A549 (cell line): ENCODE results near the gene ALDH3B1. TPM values are rescaled to one million over a fixed set of nuclear protein-coding genes. Genes with fewer than 3 reads are reported as not detected.
"Not testable (repeated sequence)": the region's sequence is repeated elsewhere in the genome, so short reads cannot be mapped to it uniquely, and the experiment has no call there.

Experiments
- ATAC-seq, 2 experiments: fragments of 200-7000 bp in 1 of 2; fragments of >200 bp in 1 of 2; cut with Nextera tagmentation in 1 of 2; cut with Tn5 transposase in 1 of 2; 3 replicates each; pipeline versions ENCODE4 v1.8.0 to v1.9.1; 2018 to 2020; ENCODE audit warnings: mild to moderate bottlenecking in 1 of 2, moderate library complexity in 1 of 2
- CTCF ChIA-PET: fragments of 300-600 bp; sonication (Branson Sonifier 250); formaldehyde crosslinking; extraction: SDS; loops from one replicate; lab custom pipeline; 2021; ENCODE audit warnings: antibody characterized with exemption, inconsistent platforms; lab: Yijun Ruan, JAX
- POLR2A ChIA-PET: fragments of 350-600 bp; formaldehyde crosslinking; extraction: SDS; loops from one replicate; lab custom pipeline; 2021; ENCODE audit warnings: antibody characterized with exemption, inconsistent platforms; lab: Yijun Ruan, JAX
- DNase-seq, 2 experiments: peaks; one replicate each; pipeline versions ENCODE4 v3.0.0 to v3.0.0-alpha.2; 2011 to 2016; ENCODE audit warnings: low read depth in 1 of 2, low spot score in 1 of 2
- FAIRE-seq: peaks from 2 replicates; lab custom pipeline; 2011; peaks lifted over from hg19 to GRCh38; lab: Jason Lieb, UNC
- H3K27ac ChIP-seq, 2 experiments: fragments of >200 bp; sonication (Bioruptor Twin); formaldehyde crosslinking; 3 replicates each; pipeline ENCODE4 v1.5.1; 2016 to 2017
- H3K4me1 ChIP-seq: fragments of >200 bp; sonication (Bioruptor Twin); formaldehyde crosslinking; 3 replicates; pipeline ENCODE4 v1.6.1; 2016
- H3K4me2 ChIP-seq: fragments of >200 bp; sonication (Bioruptor Twin); formaldehyde crosslinking; 3 replicates; pipeline ENCODE4 v1.6.1; 2016
- H3K4me3 ChIP-seq: fragments of >200 bp; sonication (Bioruptor Twin); formaldehyde crosslinking; 3 replicates; pipeline ENCODE4 v1.5.1; 2016
- H3K9me3 ChIP-seq: fragments of >200 bp; sonication (Bioruptor Twin); formaldehyde crosslinking; 3 replicates; pipeline ENCODE4 v1.6.1; 2016
- ESRRA ChIP-seq: fragments of 150-350 bp; IDR thresholded peaks from 2 replicates; pipeline ENCODE4 v1.6.1; 2014; ENCODE audit warnings: mild to moderate bottlenecking, low read length, borderline replicate concordance
- JUN ChIP-seq, 2 experiments: fragments of >200 bp; sonication (Bioruptor Twin); formaldehyde crosslinking; IDR thresholded peaks; 2 replicates in 1 of 2; 3 replicates in 1 of 2; pipeline ENCODE4 v1.6.1; 2016 to 2017
- KDM1A ChIP-seq: fragments of 200-600 bp; sonication (generic); IDR thresholded peaks from 2 replicates; pipeline ENCODE4 v1.6.1; 2016; ENCODE audit warnings: low read depth, mild to moderate bottlenecking
- NPAS2 ChIP-seq: fragments of 250-450 bp; sonication (Bioruptor Pico); IDR thresholded peaks from 2 replicates; pipeline ENCODE4 v1.8.0; 2022; ENCODE audit warnings: mild to moderate bottlenecking, moderate library complexity, borderline replicate concordance
- PHF8 ChIP-seq: fragments of 200-600 bp; sonication (generic); IDR thresholded peaks from 2 replicates; pipeline ENCODE4 v1.6.1; 2016; ENCODE audit warnings: low read depth, mild to moderate bottlenecking, antibody characterized with exemption, moderate library complexity, borderline replicate concordance
- POLR2AphosphoS2 ChIP-seq: conservative IDR thresholded peaks from 2 replicates; pipeline ENCODE4 v1.6.1; 2012; ENCODE audit warnings: low read length, improper control_type of control experiment, inconsistent platforms
- RAD21 ChIP-seq, 2 experiments: fragments of >200 bp in 1 of 2; sonication (Bioruptor Twin) in 1 of 2; formaldehyde crosslinking in 1 of 2; IDR thresholded peaks in 1 of 2; conservative IDR thresholded peaks in 1 of 2; 2 replicates in 1 of 2; 3 replicates in 1 of 2; pipeline ENCODE4 v1.6.1; 2012 to 2018; ENCODE audit warnings: inconsistent platforms in 1 of 2
- SMC3 ChIP-seq: fragments of >200 bp; sonication (Bioruptor Twin); formaldehyde crosslinking; IDR thresholded peaks from 3 replicates; pipeline ENCODE4 v1.6.1; 2018; ENCODE audit warnings: inconsistent platforms
- TFCP2L1 ChIP-seq: fragments of 250-450 bp; sonication (Bioruptor Pico); IDR thresholded peaks from 2 replicates; pipeline ENCODE4 v1.5.0; 2021; ENCODE audit warnings: mild to moderate bottlenecking
- TP53 ChIP-seq: fragments of 250-450 bp; sonication (Bioruptor Pico); IDR thresholded peaks from 2 replicates; pipeline ENCODE4 v1.5.0; 2021; ENCODE audit warnings: mild to moderate bottlenecking, moderate library complexity
- ZC3H11A ChIP-seq: fragments of 450-650 bp; IDR thresholded peaks from 2 replicates; pipeline ENCODE4 v1.6.1; 2014; ENCODE audit warnings: antibody characterized with exemption, mild to moderate bottlenecking
- ZFP36 ChIP-seq: fragments of 450-650 bp; IDR thresholded peaks from 2 replicates; pipeline ENCODE4 v1.6.1; 2014; ENCODE audit warnings: borderline replicate concordance; ENCODE audit not compliant: partially characterized antibody
- WGBS: methylation state at CpG from one replicate; pipeline ENCODE4 v1.1.6; 2017; ENCODE audit errors: missing lambda C conversion rate; 5-methylcytosine and 5-hydroxymethylcytosine counted together
- polyA plus RNA-seq, 4 experiments: library from polyadenylated mRNA; depleted of rRNA in 3 of 4; stranded (reverse); fragments of >200 nt; fragmentation: RNase III in 1 of 4; extraction: RNeasy Plus Mini Kit Qiagen cat#74134 plus additional on column Dnase treatment in 1 of 4; gene quantifications; 2 replicates in 3 of 4; 3 replicates in 1 of 4; pipeline ENCODE4 v1.2.3, GENCODE V29; 2011 to 2017
- TF ChIP-seq, protein P1 (sequence below): IDR thresholded peaks from 2 replicates; pipeline ENCODE4 v1.6.1; 2012; ENCODE audit warnings: low read depth, borderline replicate concordance
- TF ChIP-seq, protein P2 (sequence below): fragments of >200 bp; sonication (Bioruptor Twin); formaldehyde crosslinking; IDR thresholded peaks from 3 replicates; pipeline ENCODE4 v1.5.1; 2016
- TF ChIP-seq, protein P3 (sequence below): IDR thresholded peaks from 2 replicates; pipeline ENCODE4 v1.6.1; 2012

ALDH3B1 gene
- polyA plus RNA-seq, 2 of the 4 experiments (the other 2 are of a cell fraction), result 93.7 to 130 TPM

DNA sequence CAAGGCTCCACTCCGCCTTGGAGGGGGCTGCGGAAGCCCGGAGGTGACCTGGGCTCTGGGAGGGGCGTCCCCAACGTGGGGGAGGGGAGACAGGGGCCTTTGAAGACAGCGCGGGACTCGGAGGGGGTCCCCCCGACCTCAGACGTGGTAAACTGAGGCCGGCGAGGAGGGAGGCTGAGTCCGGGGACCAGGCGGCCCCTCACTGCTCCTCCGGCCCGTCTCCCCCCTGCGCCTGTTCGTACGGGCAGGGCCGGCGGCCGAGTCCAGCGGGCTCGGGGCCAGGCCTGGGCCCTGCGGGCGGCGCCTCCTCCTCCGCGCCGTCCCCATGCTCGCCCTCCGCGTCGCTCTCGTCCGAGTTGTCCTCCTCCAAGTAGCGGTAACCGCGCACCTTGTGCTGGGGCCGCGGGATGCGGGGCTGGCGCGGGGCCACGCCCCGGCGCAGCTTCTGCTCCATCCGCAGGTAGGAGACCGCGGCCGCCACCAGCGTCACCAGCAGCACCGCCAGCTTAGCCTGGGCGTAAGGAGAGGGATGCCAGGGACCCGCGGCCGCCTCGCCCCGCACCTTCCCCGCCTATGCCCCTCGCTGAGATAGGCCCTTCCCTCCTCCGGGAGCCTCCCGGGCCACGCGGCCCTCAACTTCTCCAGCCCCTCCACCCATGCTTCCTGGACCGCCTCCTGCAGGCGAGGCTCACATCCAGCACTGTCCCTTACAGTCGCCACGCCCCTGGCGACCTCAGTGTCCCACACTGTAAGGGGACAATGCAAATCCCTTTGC lies 18.6 kb upstream of the ALDH3B1 start:
- H3K4me3 ChIP-seq, H3K4me1 ChIP-seq, H3K27ac ChIP-seq, ATAC-seq, POLR2A ChIA-PET, DNase-seq, FAIRE-seq, CTCF ChIA-PET, H3K4me2 ChIP-seq, H3K9me3 ChIP-seq: not testable (repeated sequence)
- 93% methylated on average over 65 of the region's 70 CpGs for WGBS

DNA sequence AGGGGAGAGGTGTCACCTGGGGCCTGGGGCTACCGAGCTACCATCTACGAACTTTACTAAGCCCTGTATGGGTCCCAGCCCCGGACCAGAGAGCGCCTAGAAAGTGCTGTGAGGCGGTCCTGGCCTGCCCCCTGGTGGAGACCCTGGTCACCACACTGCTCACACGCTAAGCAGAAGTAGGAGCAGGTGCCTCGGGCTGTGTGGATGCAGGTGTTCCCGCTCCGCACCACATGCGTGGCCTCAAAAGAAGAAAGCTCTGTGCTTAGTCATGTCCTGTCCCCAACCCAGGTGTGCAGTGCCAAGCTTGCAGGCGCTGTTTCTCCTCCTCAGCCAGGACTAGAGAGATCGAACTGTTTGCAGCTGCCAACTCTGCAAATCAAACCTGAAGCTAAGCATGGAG lies 16.3 kb upstream of the ALDH3B1 start:
- not testable (repeated sequence) for ATAC-seq, H3K9me3 ChIP-seq, FAIRE-seq, H3K4me3 ChIP-seq, H3K27ac ChIP-seq, H3K4me2 ChIP-seq, DNase-seq
- WGBS, result 48% methylated on average over 10 of the region's 12 CpGs
- ChIA-PET POLR2A (interaction anchor here (1.0 kb wide), 1 partner anchor 20 kb away, joined by 5 read pairs; no protein-coding TSS in a partner anchor), CTCF (interaction anchor here (0.7 to 2.2 kb wide), 15 partner anchors 9 to 227 kb away, joined by 3 to 6 read pairs (median 3); partner anchors contain the start of genes ALDH3B1 and TCIRG1)
- peak; percentile 56 to 57; a peak in 4 of 5 replicates for TF ChIP-seq RAD21 (conservative IDR thresholded peaks at IDR 0.05 in 1 of 2, IDR thresholded peaks at IDR 0.05 in 1 of 2)
- TF ChIP-seq, protein P1, sequence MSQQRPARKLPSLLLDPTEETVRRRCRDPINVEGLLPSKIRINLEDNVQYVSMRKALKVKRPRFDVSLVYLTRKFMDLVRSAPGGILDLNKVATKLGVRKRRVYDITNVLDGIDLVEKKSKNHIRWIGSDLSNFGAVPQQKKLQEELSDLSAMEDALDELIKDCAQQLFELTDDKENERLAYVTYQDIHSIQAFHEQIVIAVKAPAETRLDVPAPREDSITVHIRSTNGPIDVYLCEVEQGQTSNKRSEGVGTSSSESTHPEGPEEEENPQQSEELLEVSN, result 0 out of 2 replicates have a peak, but pooled peaks have one; percentile 26
- TF ChIP-seq, protein P2, sequence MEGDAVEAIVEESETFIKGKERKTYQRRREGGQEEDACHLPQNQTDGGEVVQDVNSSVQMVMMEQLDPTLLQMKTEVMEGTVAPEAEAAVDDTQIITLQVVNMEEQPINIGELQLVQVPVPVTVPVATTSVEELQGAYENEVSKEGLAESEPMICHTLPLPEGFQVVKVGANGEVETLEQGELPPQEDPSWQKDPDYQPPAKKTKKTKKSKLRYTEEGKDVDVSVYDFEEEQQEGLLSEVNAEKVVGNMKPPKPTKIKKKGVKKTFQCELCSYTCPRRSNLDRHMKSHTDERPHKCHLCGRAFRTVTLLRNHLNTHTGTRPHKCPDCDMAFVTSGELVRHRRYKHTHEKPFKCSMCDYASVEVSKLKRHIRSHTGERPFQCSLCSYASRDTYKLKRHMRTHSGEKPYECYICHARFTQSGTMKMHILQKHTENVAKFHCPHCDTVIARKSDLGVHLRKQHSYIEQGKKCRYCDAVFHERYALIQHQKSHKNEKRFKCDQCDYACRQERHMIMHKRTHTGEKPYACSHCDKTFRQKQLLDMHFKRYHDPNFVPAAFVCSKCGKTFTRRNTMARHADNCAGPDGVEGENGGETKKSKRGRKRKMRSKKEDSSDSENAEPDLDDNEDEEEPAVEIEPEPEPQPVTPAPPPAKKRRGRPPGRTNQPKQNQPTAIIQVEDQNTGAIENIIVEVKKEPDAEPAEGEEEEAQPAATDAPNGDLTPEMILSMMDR, result peak; percentile 39; the same call in 2 of the 3 replicates
- peak; percentile 26; the same call in 1 of the 3 replicates for TF ChIP-seq SMC3
- H3K4me1 ChIP-seq, result peaks cover 13% of the 10 kb centered on the region

DNA sequence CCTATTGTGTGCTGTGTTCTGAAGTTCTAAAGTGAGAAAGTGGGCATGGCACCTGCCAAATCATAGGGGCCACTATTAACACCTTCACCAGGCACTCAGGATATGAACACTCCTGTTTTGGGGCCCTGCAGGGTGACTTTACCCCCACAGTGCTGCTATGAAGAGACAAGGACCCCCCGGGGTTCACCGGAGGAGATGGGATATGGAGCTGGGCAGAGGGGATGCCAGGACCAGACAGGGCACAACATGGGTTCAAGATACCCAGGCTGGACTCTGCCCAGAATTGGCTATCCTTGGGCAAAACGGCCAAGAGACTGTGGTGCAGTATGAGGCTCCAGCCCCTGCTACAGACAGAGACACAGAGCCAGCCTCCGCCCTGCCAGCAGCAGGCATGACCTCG lies 15.7 kb upstream of the ALDH3B1 start:
- not testable (repeated sequence) for ATAC-seq, H3K4me2 ChIP-seq, DNase-seq, H3K4me3 ChIP-seq, H3K27ac ChIP-seq, FAIRE-seq, H3K9me3 ChIP-seq
- 85% methylated on average over 2 of the region's 5 CpGs for WGBS
- peaks cover 13% of the 10 kb centered on the region for H3K4me1 ChIP-seq
- ChIA-PET CTCF (interaction anchor here (0.7 to 2.2 kb wide), 15 partner anchors 8 to 226 kb away, joined by 3 to 6 read pairs (median 3); partner anchors contain the start of genes ALDH3B1 and TCIRG1), POLR2A (interaction anchor here (1.0 kb wide), 1 partner anchor 20 kb away, joined by 5 read pairs; no protein-coding TSS in a partner anchor)

DNA sequence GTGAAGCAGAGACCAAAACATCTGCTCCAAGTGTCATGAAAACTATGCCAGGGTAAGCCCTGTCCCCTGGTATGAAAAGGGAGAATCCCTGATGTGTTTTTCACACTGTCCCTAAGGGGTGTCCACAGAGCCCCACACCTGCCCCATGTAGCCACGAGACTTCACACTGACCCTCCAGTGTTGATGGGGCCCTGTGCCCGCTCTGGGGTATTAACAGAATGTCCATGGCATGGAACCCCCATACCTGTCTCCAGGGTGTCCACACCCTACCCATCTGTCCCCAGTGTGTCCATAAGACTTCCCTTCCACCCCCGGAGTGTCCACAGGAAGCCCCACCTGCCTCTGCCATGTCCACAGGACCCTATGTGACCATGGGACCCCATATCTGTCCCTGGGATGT lies 15.0 kb upstream of the ALDH3B1 start:
- ATAC-seq, H3K4me2 ChIP-seq, H3K4me3 ChIP-seq, FAIRE-seq, H3K27ac ChIP-seq, DNase-seq, POLR2A ChIA-PET, CTCF ChIA-PET, H3K9me3 ChIP-seq: not testable (repeated sequence)
- 100% methylated on average over 3 of the region's 3 CpGs for WGBS
- peaks cover 13% of the 10 kb centered on the region for H3K4me1 ChIP-seq

DNA sequence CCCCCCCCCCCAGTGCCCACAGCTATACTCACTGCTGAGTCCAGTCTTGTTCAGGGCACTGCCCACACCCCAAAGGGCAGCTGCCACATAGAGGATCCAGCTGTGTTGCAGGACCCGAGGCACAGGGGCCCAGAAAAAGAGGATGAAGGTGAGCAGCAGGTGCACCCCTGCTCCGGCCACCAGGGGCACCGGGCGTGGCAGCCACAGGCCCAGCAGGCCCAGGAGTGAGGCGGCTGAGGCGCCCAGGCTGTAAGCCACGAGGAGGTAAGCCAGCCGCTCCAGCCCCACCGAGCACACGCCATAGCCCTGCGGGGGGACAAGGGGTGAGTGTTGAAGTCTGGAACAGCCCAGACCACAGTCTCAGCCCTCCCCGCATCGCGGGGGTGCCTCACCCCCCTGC lies 14.5 kb upstream of the ALDH3B1 start:
- H3K27ac ChIP-seq, ATAC-seq, H3K4me3 ChIP-seq, CTCF ChIA-PET, FAIRE-seq, DNase-seq, POLR2A ChIA-PET, H3K4me2 ChIP-seq, H3K9me3 ChIP-seq: not testable (repeated sequence)
- H3K4me1 ChIP-seq, result peaks cover 13% of the 10 kb centered on the region
- WGBS, result 79% methylated on average over 9 of the region's 14 CpGs

DNA sequence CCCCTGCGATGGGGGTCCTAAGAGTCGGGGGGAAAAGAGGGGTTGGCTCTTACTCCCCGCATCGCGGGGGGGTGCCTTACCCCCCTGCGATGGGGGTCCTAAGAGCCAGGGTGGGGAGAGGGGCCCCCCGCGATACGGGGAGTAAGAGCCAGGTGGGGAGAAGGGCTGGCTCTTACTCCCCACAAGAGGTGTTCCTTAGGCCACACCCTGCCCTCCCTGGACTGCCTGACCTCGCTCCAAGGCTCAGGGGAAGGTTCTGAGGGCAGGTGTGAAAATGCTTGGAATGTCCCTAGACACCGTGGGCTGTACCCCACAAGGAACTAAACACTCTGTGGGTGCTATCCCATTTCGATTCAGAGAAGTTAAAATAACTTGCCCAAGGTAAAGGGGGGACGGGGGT lies 14.1 kb upstream of the ALDH3B1 start:
- no peak overlapping the region for H3K4me3 ChIP-seq
- ChIA-PET POLR2A (interaction anchor here (1.4 kb wide), 1 partner anchor 15 kb away, joined by 5 read pairs; no protein-coding TSS in a partner anchor), CTCF (interaction anchor here (1.2 kb wide), 1 partner anchor 40 kb away, joined by 3 read pairs; no protein-coding TSS in a partner anchor)
- FAIRE-seq (no peak), ATAC-seq (no peak), DNase-seq (no peak)
- H3K4me2 ChIP-seq, result no peak overlapping the region
- 90% methylated on average over 7 of the region's 13 CpGs for WGBS
- H3K9me3 ChIP-seq, result no peaks in the 10 kb centered on the region
- H3K27ac ChIP-seq, result no peak overlapping the region
- peaks cover 13% of the 10 kb centered on the region for H3K4me1 ChIP-seq
- no peak for TF ChIP-seq PHF8
- TF ChIP-seq, protein P3, sequence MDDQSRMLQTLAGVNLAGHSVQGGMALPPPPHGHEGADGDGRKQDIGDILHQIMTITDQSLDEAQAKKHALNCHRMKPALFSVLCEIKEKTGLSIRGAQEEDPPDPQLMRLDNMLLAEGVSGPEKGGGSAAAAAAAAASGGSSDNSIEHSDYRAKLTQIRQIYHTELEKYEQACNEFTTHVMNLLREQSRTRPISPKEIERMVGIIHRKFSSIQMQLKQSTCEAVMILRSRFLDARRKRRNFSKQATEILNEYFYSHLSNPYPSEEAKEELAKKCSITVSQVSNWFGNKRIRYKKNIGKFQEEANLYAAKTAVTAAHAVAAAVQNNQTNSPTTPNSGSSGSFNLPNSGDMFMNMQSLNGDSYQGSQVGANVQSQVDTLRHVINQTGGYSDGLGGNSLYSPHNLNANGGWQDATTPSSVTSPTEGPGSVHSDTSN, result no peak
- TF ChIP-seq NPAS2 (CRISPR knock-in tag), result no peak
- no peak for TF ChIP-seq KDM1A
- TF ChIP-seq ZFP36, result no peak
- no peak for TF ChIP-seq POLR2AphosphoS2
- TF ChIP-seq ESRRA, result no peak
- TF ChIP-seq, protein P1, result no peak
- TF ChIP-seq JUN (IDR thresholded peaks at IDR 0.05), result no peak
- TF ChIP-seq TP53 (CRISPR knock-in tag), result no peak
- no peak for TF ChIP-seq ZC3H11A
- no peak for TF ChIP-seq TFCP2L1 (CRISPR knock-in tag)
